ENCODE data around the gene PPARA. TPM values are rescaled to one million over a fixed set of nuclear protein-coding genes. Genes with fewer than 3 reads are reported as not detected.

The PPARA gene
- total and polyA plus RNA-seq, 2 of the 4 experiments (the other 2 are of a cell fraction) = 3.1 to 7.0 TPM

DNA sequence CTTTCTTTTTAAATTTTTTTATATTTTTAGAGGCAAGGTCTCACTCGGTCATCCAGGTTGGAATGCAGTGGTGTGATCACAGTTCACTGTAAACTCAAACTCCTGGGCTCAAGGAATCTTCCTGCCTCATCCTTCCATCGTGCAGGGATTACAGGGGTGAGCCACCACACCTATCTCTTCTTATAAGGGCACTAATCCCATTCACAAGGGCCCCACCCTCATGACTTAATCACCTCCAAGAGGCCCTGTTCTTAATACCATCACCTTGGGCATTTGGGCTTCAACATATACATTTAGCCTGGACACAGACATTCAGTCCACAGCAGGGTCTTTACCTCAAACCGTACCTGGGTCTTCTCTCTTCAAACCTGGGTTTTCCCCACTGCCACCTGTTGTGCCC, 141.8 kb downstream of the PPARA start:
- no peak overlapping the region for H3K18ac ChIP-seq (ENCODE audit: low read depth, low read length)
- H3K14ac ChIP-seq (replicated peaks; ENCODE audit: low read depth, low read length) = no peak overlapping the region
- WGBS, 2 experiments (ENCODE audit: extremely low coverage in 2 of 2, insufficient read length in 1 of 2) = 100% methylated on average over 1 of the region's 3 CpGs; no CpG with 5 or more reads in 1 of the 2 experiments
- ATAC-seq (ENCODE audit: low read depth) (no peak), DNase-seq (no peak)
- TF ChIP-seq CEBPB (IDR thresholded peaks at IDR 0.05; ENCODE audit: low read depth, low read length) (no peak), RFX5 (IDR thresholded peaks at IDR 0.05; ENCODE audit: low read depth, low read length) (no peak), CTCF (conservative IDR thresholded peaks at IDR 0.05; ENCODE audit: low read depth, low read length) (no peak), SMC3 (IDR thresholded peaks at IDR 0.05; ENCODE audit: low read depth, low read length) (no peak), FOS (IDR thresholded peaks at IDR 0.05; ENCODE audit: low read depth, low read length) (no peak), RCOR1 (IDR thresholded peaks at IDR 0.05; ENCODE audit: insufficient replicate concordance, low read length) (no peak)
- H3K4ac ChIP-seq (ENCODE audit: low read depth, low read length) = no peak overlapping the region
- peaks cover 7% of the 10 kb centered on the region; the same call in 1 of the 2 replicates for H3K4me1 ChIP-seq (ENCODE audit: control insufficient read depth, insufficient read depth, low read length)
- H4K91ac ChIP-seq (ENCODE audit: insufficient read depth, low read depth, low read length) = no peak overlapping the region
- H3K9ac ChIP-seq (ENCODE audit: low read depth, low read length) = no peak overlapping the region
- no peak overlapping the region for H2AK9ac ChIP-seq (replicated peaks; ENCODE audit: low read depth, low read length, poor library complexity)
- intact Hi-C loops (cut with micrococcal nuclease) = no loop called here
- CTCF ChIA-PET = no interaction called here
- no peak overlapping the region for H3K56ac ChIP-seq (ENCODE audit: extremely low read depth, insufficient read depth, low read length)
- H4K20me1 ChIP-seq (ENCODE audit: insufficient read depth, low read length) = no peaks in the 10 kb centered on the region
- POLR2A ChIA-PET (ENCODE audit: unreplicated experiment) = no interaction called here
- H3K27ac ChIP-seq (ENCODE audit: insufficient read depth, low read length) = no peak overlapping the region
- H2BK15ac ChIP-seq (ENCODE audit: low read depth, low read length) = no peak overlapping the region
- dilution Hi-C loops (cut with HindIII; ENCODE audit: low sequenced_read_pairs, unreplicated experiment) = no loop called here
- H3K36me3 ChIP-seq (ENCODE audit: control insufficient read depth, insufficient read depth, low read length) = peaks cover 47% of the 10 kb centered on the region
- H3K9me1 ChIP-seq (ENCODE audit: insufficient read depth, low read length) = peaks cover 20% of the 10 kb centered on the region
- no peak overlapping the region for H2BK5ac ChIP-seq (ENCODE audit: low read depth, low read length, poor library complexity, severe bottlenecking)
- H3K23ac ChIP-seq (ENCODE audit: low read depth, low read length) = no peak overlapping the region
- no peaks in the 10 kb centered on the region for H3K9me3 ChIP-seq (ENCODE audit: control insufficient read depth, insufficient read depth, low read length)
- H3K79me1 ChIP-seq (ENCODE audit: low read depth in 1 of 2, low read length in 2 of 2) = peaks cover 0 to 12% of the 10 kb centered on the region in 2 experiments; a peak in 2 of 4 replicates
- H4K5ac ChIP-seq (ENCODE audit: low read depth, low read length) = no peak overlapping the region
- H3K4me3 ChIP-seq (ENCODE audit: insufficient read depth, low read depth, low read length) = no peak overlapping the region
- H2BK20ac ChIP-seq (ENCODE audit: low read depth, low read length) = no peak overlapping the region
- H4K8ac ChIP-seq (ENCODE audit: low read depth in 2 of 2, low read length in 2 of 2) = no peak overlapping the region
- no peaks in the 10 kb centered on the region for H3K27me3 ChIP-seq (ENCODE audit: control insufficient read depth, insufficient read depth, low read length)
- no peak overlapping the region for H2BK120ac ChIP-seq (ENCODE audit: low read depth, low read length)
- no TSS peak for BruUV-seq (replicated peaks)
- H2AK5ac ChIP-seq (ENCODE audit: low read depth, low read length) = no peak overlapping the region
- in situ Hi-C loops (cut with MboI; ENCODE audit: low sequenced_read_pairs) = no loop called here
- H2AFZ ChIP-seq (replicated peaks; ENCODE audit: low read length, poor library complexity) = no peak overlapping the region
- no peak overlapping the region for H3K4me2 ChIP-seq (ENCODE audit: low read depth, low read length)

Measured in IMR-90 (cell line).